Measurements from ENCODE around the gene PCDH9. TPM values are rescaled to one million over a fixed set of nuclear protein-coding genes. Genes with fewer than 3 reads are reported as not detected.

Gene PCDH9
- total and polyA plus RNA-seq, 5 donors from 2014 or later = 0.08 to 0.77 (median 0.09) TPM

DNA sequence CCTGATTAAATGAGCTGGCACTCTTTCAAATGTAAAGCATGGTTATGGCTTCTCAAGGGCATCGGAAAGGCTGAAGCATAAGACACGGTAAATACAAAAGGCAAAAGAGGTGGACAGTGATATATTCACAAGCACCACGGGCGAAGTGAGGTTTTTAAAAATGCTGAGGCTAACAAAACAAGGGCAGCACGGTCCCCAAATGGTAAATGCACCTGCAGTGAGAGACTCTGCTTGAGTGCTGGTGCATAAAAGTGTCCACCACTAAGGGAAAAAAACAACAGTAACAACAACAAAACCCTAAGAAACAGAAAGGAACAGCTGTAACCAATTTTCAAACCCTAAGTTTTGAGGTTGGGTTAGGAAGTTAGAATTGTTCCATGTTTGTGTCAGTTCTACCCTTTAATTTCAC, 234.9 kb downstream of the PCDH9 start:
- Mint-ChIP-seq H3K9me3 (peaks cover 3 to 19% (median 13%) of the 10 kb centered on the region in 7 donors), H3K27me3 (no peaks in the 10 kb centered on the region), H3K27ac (no peak overlapping the region), H3K4me1 (no peaks in the 10 kb centered on the region), H3K4me3 (no peak overlapping the region), H3K36me3 (no peaks in the 10 kb centered on the region)
- Histone ChIP-seq H3K36me3 (ENCODE audit: control insufficient read depth, insufficient read depth, low read length) (no peaks in the 10 kb centered on the region), H3K4me3 (ENCODE audit: low read depth, low read length) (no peak overlapping the region), H3K9me3 (ENCODE audit: control insufficient read depth in 2 of 2, low read length in 2 of 2) (peaks cover 0 to 2% of the 10 kb centered on the region in 2 experiments), H3K27ac (ENCODE audit: insufficient read depth, low read length, poor library complexity, severe bottlenecking) (no peak overlapping the region), H3K4me1 (ENCODE audit: control insufficient read depth, insufficient read depth, low read length, poor library complexity, severe bottlenecking) (no peaks in the 10 kb centered on the region), H3K27me3 (ENCODE audit: control insufficient read depth, insufficient read depth, low read length) (no peaks in the 10 kb centered on the region)
- DNase-seq = no peak
- ATAC-seq (ENCODE audit: low read depth in 2 of 2) = no peak

DNA sequence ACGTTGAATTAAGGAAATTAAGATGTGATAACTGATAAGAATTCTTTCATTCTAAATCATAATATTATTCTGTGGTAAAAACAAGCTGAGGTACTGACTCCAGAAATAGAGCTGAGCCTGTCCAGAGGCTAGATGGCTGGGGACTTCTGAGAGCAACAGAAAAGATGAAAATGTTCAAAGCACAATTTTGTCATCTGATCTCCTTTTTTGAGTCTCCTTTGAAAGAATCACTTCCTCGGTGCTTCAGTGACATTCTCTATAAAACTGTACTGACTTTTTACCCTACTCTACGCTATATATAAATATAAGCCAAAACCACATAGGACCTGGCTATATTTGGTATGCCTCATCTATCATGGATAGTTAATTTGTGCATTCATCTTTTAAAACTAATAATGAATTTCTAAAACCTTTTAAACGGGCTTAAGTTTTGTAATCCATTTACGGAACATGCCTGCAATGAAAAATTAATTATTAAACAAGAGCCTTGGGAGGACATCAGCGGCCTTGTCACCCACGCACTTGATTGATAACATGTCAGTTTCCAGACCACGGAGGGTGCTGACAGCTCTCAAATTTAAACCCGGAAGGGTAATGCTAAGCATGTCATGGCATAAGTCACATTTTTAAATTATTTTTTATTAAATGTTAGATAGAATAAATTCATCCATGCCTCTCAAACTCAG, 235.5 kb downstream of the PCDH9 start:
- H3K4me1 Mint-ChIP-seq = no peaks in the 10 kb centered on the region
- no peak overlapping the region for H3K27ac Mint-ChIP-seq
- Histone ChIP-seq H3K36me3 (ENCODE audit: control insufficient read depth, insufficient read depth, low read length) (no peaks in the 10 kb centered on the region), H3K27ac (ENCODE audit: insufficient read depth, low read length, poor library complexity, severe bottlenecking) (no peak overlapping the region), H3K4me1 (ENCODE audit: control insufficient read depth, insufficient read depth, low read length, poor library complexity, severe bottlenecking) (no peaks in the 10 kb centered on the region), H3K9me3 (ENCODE audit: control insufficient read depth in 2 of 2, low read length in 2 of 2) (peaks cover 0 to 2% of the 10 kb centered on the region in 2 experiments), H3K4me3 (ENCODE audit: low read depth, low read length) (no peak overlapping the region), H3K27me3 (ENCODE audit: control insufficient read depth, insufficient read depth, low read length) (no peaks in the 10 kb centered on the region)
- no peaks in the 10 kb centered on the region for H3K27me3 Mint-ChIP-seq
- peaks cover 3 to 18% (median 13%) of the 10 kb centered on the region in 7 donors for H3K9me3 Mint-ChIP-seq
- H3K4me3 Mint-ChIP-seq = no peak overlapping the region
- DNase-seq (no peak), ATAC-seq (ENCODE audit: low read depth in 2 of 2) (no peak)
- H3K36me3 Mint-ChIP-seq = no peaks in the 10 kb centered on the region

DNA sequence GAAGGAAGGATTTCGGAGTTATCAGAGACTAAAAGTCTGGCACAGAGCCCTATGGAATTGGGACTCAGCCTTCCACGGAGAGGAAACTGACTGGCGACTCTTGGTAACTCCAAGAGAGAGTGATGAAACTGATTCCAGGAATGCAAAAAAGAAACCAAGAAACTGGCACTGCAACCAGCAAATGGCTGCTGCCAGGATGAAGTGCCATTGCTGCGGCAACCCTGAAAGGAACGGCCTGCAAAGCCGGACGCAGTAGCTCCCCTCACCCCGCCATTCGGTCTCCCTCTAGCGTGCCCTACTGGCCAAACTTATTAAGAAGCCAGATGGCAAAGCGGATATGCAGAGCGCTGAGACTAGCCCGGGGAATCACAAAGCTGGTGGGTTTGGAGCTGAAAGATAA, 236.0 kb downstream of the PCDH9 start:
- Histone ChIP-seq H3K4me1 (ENCODE audit: control insufficient read depth, insufficient read depth, low read length, poor library complexity, severe bottlenecking) (no peaks in the 10 kb centered on the region), H3K4me3 (ENCODE audit: low read depth, low read length) (no peak overlapping the region), H3K9me3 (ENCODE audit: control insufficient read depth in 2 of 2, low read length in 2 of 2) (peaks cover 0 to 2% of the 10 kb centered on the region in 2 experiments), H3K27ac (ENCODE audit: insufficient read depth, low read length, poor library complexity, severe bottlenecking) (no peak overlapping the region), H3K36me3 (ENCODE audit: control insufficient read depth, insufficient read depth, low read length) (no peaks in the 10 kb centered on the region), H3K27me3 (ENCODE audit: control insufficient read depth, insufficient read depth, low read length) (no peaks in the 10 kb centered on the region)
- no peak for ATAC-seq (ENCODE audit: low read depth in 2 of 2)
- Mint-ChIP-seq H3K27ac (peak overlapping the region in 1 of 3 donors; percentile 38), H3K4me1 (no peaks in the 10 kb centered on the region), H3K9me3 (peaks cover 2 to 18% (median 13%) of the 10 kb centered on the region in 7 donors), H3K36me3 (no peaks in the 10 kb centered on the region), H3K27me3 (no peaks in the 10 kb centered on the region), H3K4me3 (no peak overlapping the region)
- peak in 1 of 3 donors; percentile 7 for DNase-seq

DNA sequence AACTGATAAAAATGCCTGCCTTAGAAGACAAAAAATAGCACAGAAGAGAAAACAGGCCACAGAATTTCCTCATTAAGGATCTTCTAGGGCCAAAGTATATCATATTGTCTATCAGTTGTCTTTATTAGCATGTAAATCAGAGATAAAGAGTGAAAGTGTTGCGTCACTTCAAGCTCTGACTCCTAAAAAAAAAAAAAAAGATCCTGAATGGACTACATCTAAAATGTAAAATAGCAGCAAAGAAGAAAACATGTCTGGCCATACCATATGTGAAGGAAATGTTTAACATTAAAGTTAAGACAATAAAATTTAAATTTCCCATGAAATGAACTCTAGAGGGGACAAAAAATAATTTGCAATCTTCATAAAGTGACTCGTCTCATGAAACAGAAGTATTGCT, 237.4 kb downstream of the PCDH9 start:
- Histone ChIP-seq H3K27me3 (ENCODE audit: control insufficient read depth, insufficient read depth, low read length) (no peaks in the 10 kb centered on the region), H3K4me3 (ENCODE audit: low read depth, low read length) (no peak overlapping the region), H3K9me3 (ENCODE audit: control insufficient read depth in 2 of 2, low read length in 2 of 2) (peaks cover 0 to 2% of the 10 kb centered on the region in 2 experiments), H3K36me3 (ENCODE audit: control insufficient read depth, insufficient read depth, low read length) (no peaks in the 10 kb centered on the region), H3K4me1 (ENCODE audit: control insufficient read depth, insufficient read depth, low read length, poor library complexity, severe bottlenecking) (no peaks in the 10 kb centered on the region), H3K27ac (ENCODE audit: insufficient read depth, low read length, poor library complexity, severe bottlenecking) (no peak overlapping the region)
- Mint-ChIP-seq H3K27ac (no peak overlapping the region), H3K4me3 (no peak overlapping the region), H3K36me3 (no peaks in the 10 kb centered on the region), H3K4me1 (no peaks in the 10 kb centered on the region), H3K27me3 (no peaks in the 10 kb centered on the region), H3K9me3 (peaks cover 0 to 9% (median 3%) of the 10 kb centered on the region in 7 donors)
- DNase-seq (no peak), ATAC-seq (ENCODE audit: low read depth in 2 of 2) (no peak)

DNA sequence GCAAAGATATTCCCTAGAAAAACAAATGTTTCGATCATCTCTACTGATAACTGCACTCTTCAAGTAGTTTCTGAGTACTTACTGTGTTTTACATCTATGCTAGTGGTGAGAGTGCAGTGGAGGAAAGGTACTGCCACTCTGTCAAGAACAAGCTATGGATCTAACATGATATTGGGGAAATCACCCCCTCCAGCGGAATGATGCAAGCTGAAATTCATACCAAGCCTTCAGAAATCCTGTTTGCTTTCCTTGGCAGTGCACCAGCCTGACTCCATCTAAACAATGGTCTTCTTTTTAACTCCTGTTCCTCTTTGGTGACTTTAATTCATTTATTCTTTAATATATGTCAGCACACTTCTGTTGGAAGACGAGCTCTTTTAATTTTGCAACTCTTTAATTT, 238.0 kb downstream of the PCDH9 start:
- Mint-ChIP-seq H3K4me1 (no peaks in the 10 kb centered on the region), H3K36me3 (no peaks in the 10 kb centered on the region), H3K4me3 (no peak overlapping the region), H3K27me3 (no peaks in the 10 kb centered on the region), H3K27ac (no peak overlapping the region), H3K9me3 (peaks cover 0 to 9% (median 3%) of the 10 kb centered on the region in 7 donors)
- DNase-seq = no peak
- H3K4me1 ChIP-seq (ENCODE audit: control insufficient read depth, insufficient read depth, low read length, poor library complexity, severe bottlenecking) = no peaks in the 10 kb centered on the region
- H3K9me3 ChIP-seq (ENCODE audit: control insufficient read depth in 2 of 2, low read length in 2 of 2) = peaks cover 0 to under 1% of the 10 kb centered on the region in 2 experiments
- no peak for ATAC-seq (ENCODE audit: low read depth in 2 of 2)
- H3K27ac ChIP-seq (ENCODE audit: insufficient read depth, low read length, poor library complexity, severe bottlenecking) = no peak overlapping the region
- H3K4me3 ChIP-seq (ENCODE audit: low read depth, low read length) = no peak overlapping the region
- H3K36me3 ChIP-seq (ENCODE audit: control insufficient read depth, insufficient read depth, low read length) = no peaks in the 10 kb centered on the region
- no peaks in the 10 kb centered on the region for H3K27me3 ChIP-seq (ENCODE audit: control insufficient read depth, insufficient read depth, low read length)

DNA sequence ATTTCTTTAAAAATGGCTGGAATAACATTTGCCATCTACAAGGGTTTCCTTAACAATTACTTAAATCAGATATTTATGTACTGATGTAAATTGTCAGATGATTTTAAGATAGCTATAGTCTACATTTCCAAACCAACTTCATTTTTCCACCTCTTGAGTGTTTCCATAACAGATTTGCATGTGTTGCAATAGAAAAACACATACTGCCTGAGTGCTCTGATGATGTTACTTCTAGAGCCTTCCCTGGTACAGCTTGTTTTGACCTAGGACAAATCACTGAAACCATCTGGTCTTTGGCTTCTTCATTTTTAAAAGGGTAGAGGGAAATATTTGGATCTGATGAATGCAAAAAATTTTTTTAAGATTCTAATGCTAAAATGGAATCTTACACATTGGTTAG, 245.9 kb downstream of the PCDH9 start:
- peaks cover 2 to 3% of the 10 kb centered on the region in 2 experiments for H3K9me3 ChIP-seq (ENCODE audit: control insufficient read depth in 2 of 2, low read length in 2 of 2)
- H3K4me1 ChIP-seq (ENCODE audit: control insufficient read depth, insufficient read depth, low read length, poor library complexity, severe bottlenecking) = no peaks in the 10 kb centered on the region
- Mint-ChIP-seq H3K36me3 (no peaks in the 10 kb centered on the region), H3K27ac (no peak overlapping the region), H3K27me3 (no peaks in the 10 kb centered on the region), H3K9me3 (peaks cover 6 to 25% (median 10%) of the 10 kb centered on the region in 7 donors), H3K4me3 (no peak overlapping the region), H3K4me1 (no peaks in the 10 kb centered on the region)
- no peak overlapping the region for H3K4me3 ChIP-seq (ENCODE audit: low read depth, low read length)
- DNase-seq = no peak
- H3K27ac ChIP-seq (ENCODE audit: insufficient read depth, low read length, poor library complexity, severe bottlenecking) = no peak overlapping the region
- H3K27me3 ChIP-seq (ENCODE audit: control insufficient read depth, insufficient read depth, low read length) = no peaks in the 10 kb centered on the region
- no peak for ATAC-seq (ENCODE audit: low read depth in 2 of 2)
- no peaks in the 10 kb centered on the region for H3K36me3 ChIP-seq (ENCODE audit: control insufficient read depth, insufficient read depth, low read length)

DNA sequence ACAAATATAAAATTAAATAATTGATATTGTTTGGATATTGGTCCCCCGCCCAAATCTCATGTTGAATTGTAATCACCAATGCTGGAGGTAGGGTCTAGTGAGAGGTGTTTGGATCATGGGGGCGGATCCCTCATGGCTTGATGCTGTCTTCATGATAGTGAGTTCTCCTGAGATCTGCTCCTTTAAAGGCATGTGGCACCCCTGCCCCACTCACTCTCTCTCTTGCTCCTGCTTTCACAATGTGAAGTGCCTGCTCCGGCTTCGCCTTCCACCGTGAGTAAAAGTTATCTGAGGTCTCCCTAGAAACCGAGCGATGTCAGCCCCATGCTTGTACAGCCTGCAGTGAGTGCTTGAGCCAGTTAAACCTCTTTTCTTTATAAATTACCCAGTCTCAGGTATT, 248.2 kb downstream of the PCDH9 start:
- Mint-ChIP-seq H3K4me1 (no peaks in the 10 kb centered on the region), H3K4me3 (no peak overlapping the region)
- ATAC-seq (ENCODE audit: low read depth in 2 of 2) = no peak

DNA sequence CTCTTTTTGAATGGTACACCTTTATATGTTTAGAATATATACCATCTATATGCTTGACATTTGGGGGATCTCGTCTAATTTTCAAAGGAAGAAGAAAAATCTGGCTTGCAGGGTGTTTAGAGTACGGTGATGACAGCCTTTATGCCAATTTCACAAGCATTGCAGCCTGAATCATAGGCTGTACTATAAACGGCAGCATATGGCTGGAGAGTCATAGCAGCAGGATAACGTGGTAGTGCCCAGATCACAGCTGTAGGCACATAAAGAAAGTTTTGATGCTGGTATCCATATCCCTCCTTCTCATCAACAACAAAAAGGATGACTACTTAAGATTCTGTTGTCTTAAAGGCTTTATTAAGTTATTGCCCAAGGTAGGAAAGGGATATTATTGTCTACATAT, 253.0 kb downstream of the PCDH9 start:
- no peaks in the 10 kb centered on the region for H3K36me3 ChIP-seq (ENCODE audit: control insufficient read depth, insufficient read depth, low read length)
- no peak overlapping the region for H3K27ac Mint-ChIP-seq
- peaks cover 5 to 23% (median 12%) of the 10 kb centered on the region in 7 donors for H3K9me3 Mint-ChIP-seq

More for the DNA sequence above, 248.2 kb downstream of the PCDH9 start:
- no peak for DNase-seq
- Histone ChIP-seq H3K27ac (ENCODE audit: insufficient read depth, low read length, poor library complexity, severe bottlenecking) (no peak overlapping the region), H3K36me3 (ENCODE audit: control insufficient read depth, insufficient read depth, low read length) (no peaks in the 10 kb centered on the region), H3K4me1 (ENCODE audit: control insufficient read depth, insufficient read depth, low read length, poor library complexity, severe bottlenecking) (no peaks in the 10 kb centered on the region), H3K9me3 (ENCODE audit: control insufficient read depth in 2 of 2, low read length in 2 of 2) (peaks cover 2 to 3% of the 10 kb centered on the region in 2 experiments), H3K4me3 (ENCODE audit: low read depth, low read length) (no peak overlapping the region), H3K27me3 (ENCODE audit: control insufficient read depth, insufficient read depth, low read length) (no peaks in the 10 kb centered on the region)
- Mint-ChIP-seq H3K27ac (no peak overlapping the region), H3K27me3 (no peaks in the 10 kb centered on the region), H3K9me3 (peaks cover 5 to 30% (median 10%) of the 10 kb centered on the region in 7 donors), H3K36me3 (no peaks in the 10 kb centered on the region)

More for the DNA sequence above, 253.0 kb downstream of the PCDH9 start:
- Histone ChIP-seq H3K27ac (ENCODE audit: insufficient read depth, low read length, poor library complexity, severe bottlenecking) (no peak overlapping the region), H3K9me3 (ENCODE audit: control insufficient read depth in 2 of 2, low read length in 2 of 2) (no peaks in the 10 kb centered on the region), H3K4me3 (ENCODE audit: low read depth, low read length) (no peak overlapping the region), H3K4me1 (ENCODE audit: control insufficient read depth, insufficient read depth, low read length, poor library complexity, severe bottlenecking) (no peaks in the 10 kb centered on the region), H3K27me3 (ENCODE audit: control insufficient read depth, insufficient read depth, low read length) (no peaks in the 10 kb centered on the region)
- Mint-ChIP-seq H3K27me3 (no peaks in the 10 kb centered on the region), H3K4me1 (no peaks in the 10 kb centered on the region), H3K4me3 (no peak overlapping the region), H3K36me3 (no peaks in the 10 kb centered on the region)
- ATAC-seq (ENCODE audit: low read depth in 2 of 2) (no peak), DNase-seq (no peak)

All from CD4-positive, CD25-positive, alpha-beta regulatory T cell (primary cell).